K562 (cell line): Measurements from ENCODE around the gene MBD2. TPM values are rescaled to one million over a fixed set of nuclear protein-coding genes. Genes with fewer than 3 reads are reported as not detected.
"Not testable (repeated sequence)": the region's sequence is repeated elsewhere in the genome, so short reads cannot be mapped to it uniquely, and the experiment has no call there.

Source experiments
- ATAC-seq: fragments of 200-7000 bp; cut with Tn5 transposase; 3 replicates; pipeline ENCODE4 v1.9.1; 2020; ENCODE audit warnings: moderate library complexity
- BruUV-seq: library from RNA; stranded (reverse); fragments of 400-500 nt; replicated peaks from 2 replicates; lab custom pipeline; 2021; lab: Mats Ljungman, UMichigan
- CTCF ChIA-PET: fragments of 300-600 bp; formaldehyde crosslinking; extraction: SDS; loops from one replicate; lab custom pipeline; 2021; ENCODE audit warnings: low intra/inter-chr PET ratio; lab: Yijun Ruan, JAX
- POLR2A ChIA-PET: fragments of 300-600, 350-650 bp; sonication (Branson Sonifier 250); formaldehyde crosslinking; extraction: SDS; loops from one replicate; lab custom pipeline; 2021; ENCODE audit warnings: antibody characterized with exemption, inconsistent platforms; lab: Yijun Ruan, JAX
- DNase-seq, 4 experiments: peaks; one replicate each; pipeline versions ENCODE4 v3.0.0 to v3.0.0-alpha.2; 2011 to 2018; ENCODE audit warnings: low spot score in 3 of 4, mixed read lengths in 3 of 4; ENCODE audit errors: extremely low read depth in 1 of 4
- FAIRE-seq: peaks from 2 replicates; lab custom pipeline; 2011; peaks lifted over from hg19 to GRCh38; lab: Jason Lieb, UNC
- H2AFZ ChIP-seq: 2 replicates; pipeline ENCODE4 v1.6.0; 2011; ENCODE audit warnings: low read depth, low read length, control low read depth, inconsistent platforms
- H3K27ac ChIP-seq: fragments of 200-600 bp; 3 replicates; pipeline ENCODE4 v1.8.0; 2011; ENCODE audit warnings: low read depth, mild to moderate bottlenecking, control low read depth, inconsistent platforms, low read length, moderate library complexity, mixed read lengths; ENCODE audit errors: extremely low read depth
- H3K27me3 ChIP-seq, 2 experiments: fragments of 300-600 bp in 1 of 2; 2 replicates in 1 of 2; 3 replicates in 1 of 2; pipeline versions ENCODE4 v1.6.0 to v1.8.0; 2011; ENCODE audit warnings: inconsistent platforms in 2 of 2, low read length in 2 of 2, mild to moderate bottlenecking in 1 of 2, mixed read lengths in 1 of 2, moderate library complexity in 1 of 2; ENCODE audit not compliant: control insufficient read depth in 2 of 2, insufficient read depth in 2 of 2
- H3K36me3 ChIP-seq: fragments of 300-600 bp; 3 replicates; pipeline ENCODE4 v1.8.0; 2011; ENCODE audit warnings: mild to moderate bottlenecking, low read length, inconsistent platforms; ENCODE audit not compliant: control insufficient read depth, insufficient read depth
- H3K4me1 ChIP-seq, 2 experiments: fragments of 200-600 bp in 1 of 2; replicated peaks in 1 of 2; 2 replicates in 1 of 2; 3 replicates in 1 of 2; pipeline versions ENCODE4 v1.5.1 to v1.8.0; 2011; ENCODE audit warnings: inconsistent platforms in 2 of 2, low read length in 2 of 2, mild to moderate bottlenecking in 1 of 2, mixed read lengths in 1 of 2, moderate library complexity in 1 of 2; ENCODE audit not compliant: control insufficient read depth in 2 of 2, insufficient read depth in 2 of 2
- H3K4me2 ChIP-seq: 2 replicates; pipeline ENCODE4 v1.6.1; 2011; ENCODE audit warnings: low read length, control low read depth, inconsistent platforms, mixed read lengths; ENCODE audit not compliant: insufficient read depth
- H3K4me3 ChIP-seq: fragments of 200-600 bp; sonication (generic), shearing (Covaris generic); 2 replicates; pipeline ENCODE4 v1.5.1; 2016; ENCODE audit warnings: control low read depth, inconsistent platforms
- H3K79me2 ChIP-seq: fragments of 200-600 bp; 3 replicates; pipeline ENCODE4 v1.8.0; 2011; ENCODE audit warnings: low read length, inconsistent platforms; ENCODE audit not compliant: control insufficient read depth, insufficient read depth
- H3K9ac ChIP-seq, 2 experiments: 2 replicates each; pipeline versions ENCODE4 v1.6.0 to v1.6.1; 2011; ENCODE audit warnings: low read depth in 2 of 2, low read length in 2 of 2, control low read depth in 1 of 2, inconsistent platforms in 1 of 2, mild to moderate bottlenecking in 1 of 2, mixed read lengths in 1 of 2; ENCODE audit not compliant: insufficient read depth in 1 of 2
- H3K9me1 ChIP-seq: one replicate; pipeline ENCODE4 v1.6.0; 2011; ENCODE audit warnings: inconsistent platforms, mild to moderate bottlenecking, low read length, moderate library complexity; ENCODE audit not compliant: control insufficient read depth, insufficient read depth
- H3K9me3 ChIP-seq: replicated peaks from 2 replicates; pipeline ENCODE4 v1.5.1; 2011; ENCODE audit warnings: low read depth, low read length, inconsistent platforms; ENCODE audit not compliant: control insufficient read depth, insufficient read depth
- H4K20me1 ChIP-seq: replicated peaks from 2 replicates; pipeline ENCODE4 v1.6.1; 2011; ENCODE audit warnings: low read length, inconsistent platforms, mixed read lengths; ENCODE audit not compliant: control insufficient read depth, insufficient read depth
- E2F3 ChIP-seq: fragments of 250-450 bp; sonication (Bioruptor Pico); IDR thresholded peaks from 2 replicates; pipeline ENCODE4 v1.4.0; 2020; ENCODE audit warnings: mild to moderate bottlenecking
- E2F8 ChIP-seq: fragments of 450-650 bp; IDR thresholded peaks from 2 replicates; pipeline ENCODE4 v1.7.1; 2018; ENCODE audit warnings: mild to moderate bottlenecking, low read depth; ENCODE audit not compliant: partially characterized antibody
- KDM5B ChIP-seq: fragments of 200-600 bp; sonication (generic); IDR thresholded peaks from 2 replicates; pipeline ENCODE4 v1.6.1; 2012; ENCODE audit warnings: low read depth, mild to moderate bottlenecking, moderate library complexity, low read length, control low read depth, inconsistent platforms; ENCODE audit not compliant: insufficient replicate concordance
- RAD51 ChIP-seq: fragments of 450-650 bp; IDR thresholded peaks from 2 replicates; pipeline ENCODE4 v1.7.1; 2016; ENCODE audit warnings: low read depth, mild to moderate bottlenecking, borderline replicate concordance
- SIRT6 ChIP-seq: IDR thresholded peaks from one replicate; pipeline ENCODE4 v1.6.1; 2012; ENCODE audit warnings: low read depth, mild to moderate bottlenecking, control low read depth, inconsistent platforms, low read length, moderate library complexity
- SOX6 ChIP-seq: fragments of 450-650 bp; IDR thresholded peaks from 2 replicates; pipeline ENCODE4 v1.6.1; 2014; ENCODE audit warnings: mild to moderate bottlenecking
- ZNF830 ChIP-seq: fragments of 250-450 bp; sonication (Bioruptor Pico); IDR thresholded peaks from 2 replicates; pipeline ENCODE4 v1.5.0; 2021; ENCODE audit warnings: mild to moderate bottlenecking
- WGBS: fragments of 100-300 bp; shearing (Covaris generic); methylation state at CpG from one replicate; pipeline ENCODE4 v1.1.6; 2016; ENCODE audit warnings: low coverage, mixed read lengths; ENCODE audit not compliant: insufficient coverage; ENCODE audit errors: missing lambda C conversion rate; 5-methylcytosine and 5-hydroxymethylcytosine counted together
- in situ Hi-C: fragments of 300-500 bp; cut with MboI; formaldehyde crosslinking; loops from 4 replicates; pipeline ENCODE4 v1.15.0; 2018; ENCODE audit warnings: inconsistent platforms, mixed read lengths
- intact Hi-C: fragments of 100-400 bp; cut with micrococcal nuclease; formaldehyde crosslinking; loops from 2 replicates; pipeline ENCODE4 v1.14.2; 2022
- polyA plus RNA-seq, 8 experiments: library from polyadenylated mRNA; depleted of rRNA in 4 of 8; stranded (reverse) in 5 of 8; unstranded in 3 of 8; fragments of >200 nt; fragmentation: Nextera tagmentation in 2 of 8; fragmentation: Illumina TruSeq in 1 of 8; extraction: Ambion mirVana in 2 of 8; extraction: Trizol in 1 of 8; gene quantifications; 2 replicates each; pipeline versions ENCODE4 v1.2.1 to v1.2.3, GENCODE V29; 2011 to 2014; ENCODE audit warnings: inconsistent platforms in 1 of 8, missing spikeins in 1 of 8
- total RNA-seq, 7 experiments: library from RNA; depleted of rRNA in 6 of 7; stranded (reverse); fragments of >200 nt in 6 of 7; fragmentation: Illumina TruSeq in 2 of 7; extraction: Trizol in 2 of 7; gene quantifications; 2 replicates each; pipeline versions ENCODE4 v1.2.1 to v1.2.3, GENCODE V29; 2011 to 2021; ENCODE audit warnings: low replicate concordance in 1 of 7

The MBD2 gene
- total and polyA plus RNA-seq, 9 of the 15 experiments (the other 6 are each of a cell fraction or from before 2014, with no cell fraction given), result 4.4 to 40.2 (median 13.9) TPM

GRCh38 chr18:54205959-54206358 lies 18.5 kb downstream of the MBD2 start (continued):
- TF ChIP-seq E2F8, result no peak
- TF ChIP-seq RAD51, result no peak
- TF ChIP-seq KDM5B, result no peak
- TF ChIP-seq SIRT6, result no peak
- no peak for TF ChIP-seq ZNF830 (CRISPR knock-in tag)
- TF ChIP-seq SOX6, result no peak
- TF ChIP-seq E2F3, result no peak

GRCh38 chr18:54205448-54205847 lies 19.0 kb downstream of the MBD2 start:
- POLR2A ChIA-PET, result not testable (repeated sequence)

More at GRCh38 chr18:54205448-54205847, 19.0 kb downstream of the MBD2 start:
- H3K4me3 ChIP-seq, H4K20me1 ChIP-seq, in situ Hi-C loops, H3K27me3 ChIP-seq, H3K9me1 ChIP-seq, DNase-seq, H3K4me2 ChIP-seq, FAIRE-seq, H3K9me3 ChIP-seq, CTCF ChIA-PET, ATAC-seq, intact Hi-C loops, H3K4me1 ChIP-seq, BruUV-seq, H3K27ac ChIP-seq, H2AFZ ChIP-seq, H3K9ac ChIP-seq: not testable (repeated sequence)
- WGBS, result 100% methylated on average over 3 of the region's 6 CpGs
- Histone ChIP-seq H3K79me2 (peaks cover 56% of the 10 kb centered on the region), H3K36me3 (peaks cover 16% of the 10 kb centered on the region; the same call in 2 of the 3 replicates)
